ENCODE data around the gene MACROD1.

Gene MACROD1

GRCh38 chr11:64089915-64090805 lies 75.8 kb downstream of the MACROD1 start:
- no peaks in the 10 kb centered on the region; the same call in none of the 2 replicates for H3K27me3 ChIP-seq (replicated peaks; ENCODE audit: control insufficient read depth, insufficient read depth, low read length)
- no peak overlapping the region for H3K4me3 ChIP-seq (replicated peaks; ENCODE audit: low read depth, low read length)
- H3K36me3 ChIP-seq (ENCODE audit: control insufficient read depth, insufficient read depth, low read length) = no peaks in the 10 kb centered on the region
- no peak for DNase-seq (ENCODE audit: extremely low read depth, insufficient read length)
- no peak for TF ChIP-seq CTCF (IDR thresholded peaks at IDR 0.05; ENCODE audit: insufficient read depth, low read length, poor library complexity, severe bottlenecking)

GRCh38 chr11:64089493-64089892 lies 76.4 kb downstream of the MACROD1 start:
- TF ChIP-seq CTCF (IDR thresholded peaks at IDR 0.05; ENCODE audit: insufficient read depth, low read length, poor library complexity, severe bottlenecking) = no peak
- Histone ChIP-seq H3K27me3 (replicated peaks; ENCODE audit: control insufficient read depth, insufficient read depth, low read length) (no peaks in the 10 kb centered on the region; the same call in none of the 2 replicates), H3K4me3 (replicated peaks; ENCODE audit: low read depth, low read length) (no peak overlapping the region), H3K36me3 (ENCODE audit: control insufficient read depth, insufficient read depth, low read length) (no peaks in the 10 kb centered on the region)
- DNase-seq (ENCODE audit: extremely low read depth, insufficient read length) = no peak

- no peaks in the 10 kb centered on the region for H3K36me3 ChIP-seq (ENCODE audit: control insufficient read depth, insufficient read depth, low read length)
- no peak for TF ChIP-seq CTCF (IDR thresholded peaks at IDR 0.05; ENCODE audit: insufficient read depth, low read length, poor library complexity, severe bottlenecking)
- no peak overlapping the region for H3K4me3 ChIP-seq (replicated peaks; ENCODE audit: low read depth, low read length)
- no peak for DNase-seq (ENCODE audit: extremely low read depth, insufficient read length)
- H3K27me3 ChIP-seq (replicated peaks; ENCODE audit: control insufficient read depth, insufficient read depth, low read length) = no peaks in the 10 kb centered on the region; the same call in none of the 2 replicates
Measured at GRCh38 chr11:64089027-64089360, 76.9 kb downstream of the MACROD1 start.

DNA sequence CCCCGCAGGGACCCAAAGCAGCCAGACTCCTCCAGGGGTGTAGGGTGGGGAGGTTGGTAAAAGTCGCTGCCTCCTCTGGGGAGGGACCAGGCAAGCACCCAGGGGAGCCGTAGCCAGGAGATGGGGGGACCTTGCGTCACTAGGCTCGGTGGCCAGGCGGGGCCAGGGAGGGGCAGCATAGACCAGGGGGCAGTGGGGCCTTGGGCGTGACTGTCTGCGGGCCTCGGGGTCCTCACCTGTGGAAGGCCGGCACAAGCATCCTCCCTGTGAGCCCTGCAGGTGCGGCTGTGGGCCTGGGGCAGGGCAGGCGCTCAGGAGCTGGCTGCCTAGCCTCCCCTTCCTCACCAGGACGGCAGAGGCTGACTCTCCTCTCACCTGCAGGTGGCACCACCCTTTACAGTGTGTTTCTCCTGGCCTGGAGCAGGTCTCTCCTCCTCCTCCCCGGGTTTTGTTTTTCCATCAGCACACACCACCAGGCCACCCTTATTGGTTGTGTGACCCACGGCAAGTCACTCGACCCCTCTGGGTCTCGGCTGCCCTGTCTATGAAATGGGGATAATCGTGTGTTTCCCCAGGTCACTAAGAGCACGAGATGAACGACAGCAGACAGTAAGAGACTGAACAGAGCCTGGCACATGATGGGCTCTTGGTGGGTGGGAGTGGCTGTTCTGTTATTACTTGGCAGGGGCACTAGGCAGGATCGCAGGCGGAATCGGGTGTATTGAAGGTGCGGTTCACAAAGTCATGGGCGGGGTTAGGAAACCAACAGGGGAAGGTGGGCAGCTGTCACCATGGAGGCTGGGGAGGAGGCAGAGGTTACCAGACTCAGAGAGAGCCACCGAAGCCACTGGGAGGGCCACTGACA lies 77.5 kb downstream of the MACROD1 start:
- Histone ChIP-seq H3K4me3 (replicated peaks; ENCODE audit: low read depth, low read length) (no peak overlapping the region), H3K27me3 (replicated peaks; ENCODE audit: control insufficient read depth, insufficient read depth, low read length) (no peaks in the 10 kb centered on the region; the same call in none of the 2 replicates), H3K36me3 (ENCODE audit: control insufficient read depth, insufficient read depth, low read length) (no peaks in the 10 kb centered on the region)
- DNase-seq (ENCODE audit: extremely low read depth, insufficient read length) = no peak
- TF ChIP-seq CTCF (IDR thresholded peaks at IDR 0.05; ENCODE audit: insufficient read depth, low read length, poor library complexity, severe bottlenecking) = peak; percentile 44

DNA sequence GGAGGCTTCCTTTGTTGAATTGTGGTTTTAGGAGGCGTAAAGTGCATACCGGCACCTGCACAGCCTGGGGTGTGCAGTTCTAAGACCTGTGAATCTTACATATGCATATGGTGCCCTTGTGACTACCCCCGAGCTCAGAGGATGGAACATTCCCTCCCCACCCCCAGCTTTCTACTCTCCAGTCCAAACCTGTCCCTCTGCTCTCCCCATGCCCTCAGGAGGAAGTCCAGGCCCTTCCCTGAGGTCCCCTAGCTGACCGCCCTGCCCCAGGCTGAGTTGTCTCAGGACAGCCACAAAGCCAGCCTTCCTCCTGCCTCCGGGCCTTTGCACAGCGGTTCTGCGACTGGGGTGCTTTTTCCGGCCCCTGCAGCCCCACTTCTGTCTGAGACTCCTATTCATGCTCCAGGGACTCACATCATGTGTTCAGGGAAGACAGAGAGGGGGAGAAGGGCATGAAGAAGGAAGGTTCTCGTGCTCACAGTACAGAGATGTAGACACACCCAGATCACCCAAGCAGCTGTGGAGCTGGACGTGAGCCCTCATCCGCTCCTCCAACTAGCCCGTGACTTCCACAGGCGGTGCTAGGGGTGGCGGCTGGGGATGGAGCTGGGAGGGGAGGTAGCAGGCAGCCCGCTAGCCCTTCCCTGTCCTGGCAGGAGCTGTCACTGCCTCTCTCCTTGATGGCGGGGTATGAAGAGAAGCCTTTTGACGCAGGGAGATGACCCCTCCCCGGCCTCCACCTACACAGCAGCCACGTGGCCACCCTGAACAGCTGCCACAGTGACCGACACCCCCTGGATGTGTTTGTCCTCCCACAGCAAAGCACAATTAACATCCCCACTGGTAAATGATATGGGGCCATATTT lies 79.4 kb downstream of the MACROD1 start:
- H3K27me3 ChIP-seq (replicated peaks; ENCODE audit: control insufficient read depth, insufficient read depth, low read length) = no peaks in the 10 kb centered on the region; the same call in 1 of the 2 replicates
- H3K36me3 ChIP-seq (ENCODE audit: control insufficient read depth, insufficient read depth, low read length) = no peaks in the 10 kb centered on the region
- TF ChIP-seq CTCF (IDR thresholded peaks at IDR 0.05; ENCODE audit: insufficient read depth, low read length, poor library complexity, severe bottlenecking) = no peak
- no peak for DNase-seq (ENCODE audit: extremely low read depth, insufficient read length)
- H3K4me3 ChIP-seq (replicated peaks; ENCODE audit: low read depth, low read length) = no peak overlapping the region

All from GM06990 (cell line).